ENCODE results near the gene TEDDM1. TPM values are rescaled to one million over a fixed set of nuclear protein-coding genes. Genes with fewer than 3 reads are reported as not detected.

TEDDM1 gene
- total RNA-seq, 5 donors from 2014 or later (not counting 1 experiment from before 2014, with no cell fraction given): not detected

DNA sequence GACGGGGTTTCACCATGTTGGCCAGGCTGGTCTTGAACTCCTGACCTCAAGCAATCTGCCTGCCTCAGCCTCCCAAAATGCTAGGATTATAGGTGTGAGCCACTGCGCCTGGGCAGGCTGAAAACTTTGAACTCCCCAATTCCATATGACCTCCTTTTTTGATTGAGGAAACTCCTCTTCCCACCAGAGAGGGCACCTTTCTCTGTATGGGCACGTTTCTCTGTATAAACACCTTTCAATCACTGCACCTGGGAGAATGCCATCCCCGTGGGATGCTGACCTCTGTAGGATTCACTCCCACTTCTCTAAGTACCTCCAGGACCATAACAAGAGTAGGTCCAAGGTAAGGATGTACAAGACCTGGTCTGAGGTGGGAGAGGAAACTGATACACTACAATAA is 9.7 kb upstream of the TEDDM1 start:
- Mint-ChIP-seq H3K27me3 (peaks cover 34 to 38% of the 10 kb centered on the region in 2 donors), H3K9me3 (peaks cover 0 to 11% (median 5%) of the 10 kb centered on the region in 3 donors), H3K36me3 (no peaks in the 10 kb centered on the region), H3K4me3 (no peak overlapping the region), H3K27ac (no peak overlapping the region), H3K4me1 (no peaks in the 10 kb centered on the region)
- WGBS (ENCODE audit: insufficient coverage): 80% methylated on average over 1 of the region's 4 CpGs
- ChIA-PET POLR2A (no interaction called here), CTCF (no interaction called here)
- DNase-seq (no peak), ATAC-seq (replicated peaks in 1 of 4) (no peak)
- Histone ChIP-seq H3K4me3 (ENCODE audit: control insufficient read depth in 1 of 2, extremely low read depth in 1 of 2, low read length in 1 of 2) (no peak overlapping the region), H3K27me3 (replicated peaks in 1 of 2; ENCODE audit: control insufficient read depth in 2 of 2, extremely low read depth in 1 of 2, insufficient read depth in 2 of 2, low read length in 1 of 2) (peaks cover 0 to 8% of the 10 kb centered on the region in 2 experiments), H3K4me1 (ENCODE audit: control insufficient read depth in 1 of 2, extremely low read depth in 1 of 2, insufficient read depth in 2 of 2, low read length in 2 of 2) (no peaks in the 10 kb centered on the region), H3K9me3 (no peaks in the 10 kb centered on the region), H3K36me3 (ENCODE audit: control insufficient read depth in 2 of 2, extremely low read depth in 1 of 2, insufficient read depth in 1 of 2, low read length in 1 of 2) (no peaks in the 10 kb centered on the region), H3K27ac (ENCODE audit: low read length) (no peak overlapping the region)

DNA sequence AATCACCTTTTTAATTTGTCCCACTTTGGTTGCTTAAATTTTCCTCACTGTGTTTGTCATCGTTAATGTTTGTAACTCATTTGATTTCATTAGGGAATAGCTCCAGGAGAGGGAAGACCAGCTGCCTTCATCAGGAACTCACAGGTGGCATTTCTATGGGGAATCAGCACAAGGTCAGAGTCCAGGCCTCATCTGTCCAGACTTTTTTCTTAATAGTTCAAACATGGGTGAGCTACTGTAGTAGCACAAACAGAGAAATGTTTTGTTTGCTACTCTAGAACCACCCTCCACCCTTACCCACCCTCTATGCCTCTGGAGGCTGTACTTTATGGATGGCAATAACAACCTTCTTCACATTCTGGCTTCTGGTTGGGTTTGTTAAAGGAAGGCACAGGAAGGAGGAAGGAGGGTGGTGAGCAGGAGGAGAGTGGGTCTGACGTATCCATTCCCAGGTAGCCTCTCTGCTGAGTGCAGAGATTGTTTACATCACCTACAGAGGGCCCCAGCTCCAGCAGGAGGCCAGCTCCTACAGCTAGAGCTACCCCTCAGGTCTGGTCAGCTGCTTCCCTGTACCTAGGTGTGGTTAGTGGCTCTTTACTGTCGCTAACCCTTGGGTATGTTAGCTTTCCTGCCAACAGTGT is 8.1 kb upstream of the TEDDM1 start:
- Histone ChIP-seq H3K36me3 (ENCODE audit: control insufficient read depth in 2 of 2, extremely low read depth in 1 of 2, insufficient read depth in 1 of 2, low read length in 1 of 2) (no peaks in the 10 kb centered on the region), H3K9me3 (no peaks in the 10 kb centered on the region), H3K27ac (ENCODE audit: low read length) (no peak overlapping the region), H3K4me3 (ENCODE audit: control insufficient read depth in 1 of 2, extremely low read depth in 1 of 2, low read length in 1 of 2) (no peak overlapping the region), H3K27me3 (replicated peaks in 1 of 2; ENCODE audit: control insufficient read depth in 2 of 2, extremely low read depth in 1 of 2, insufficient read depth in 2 of 2, low read length in 1 of 2) (peaks cover 0 to 5% of the 10 kb centered on the region in 2 experiments), H3K4me1 (ENCODE audit: control insufficient read depth in 1 of 2, extremely low read depth in 1 of 2, insufficient read depth in 2 of 2, low read length in 2 of 2) (no peaks in the 10 kb centered on the region)
- Mint-ChIP-seq H3K36me3 (no peaks in the 10 kb centered on the region), H3K4me1 (no peaks in the 10 kb centered on the region), H3K27me3 (peaks cover 25 to 29% of the 10 kb centered on the region in 2 donors), H3K27ac (no peak overlapping the region), H3K4me3 (no peak overlapping the region), H3K9me3 (peaks cover 0 to 11% (median 5%) of the 10 kb centered on the region in 3 donors)
- no CpG with 5 or more reads among the region's 3 CpGs for WGBS (ENCODE audit: insufficient coverage)
- ChIA-PET CTCF (no interaction called here), POLR2A (no interaction called here)
- DNase-seq (no peak), ATAC-seq (replicated peaks in 1 of 4) (no peak)

DNA sequence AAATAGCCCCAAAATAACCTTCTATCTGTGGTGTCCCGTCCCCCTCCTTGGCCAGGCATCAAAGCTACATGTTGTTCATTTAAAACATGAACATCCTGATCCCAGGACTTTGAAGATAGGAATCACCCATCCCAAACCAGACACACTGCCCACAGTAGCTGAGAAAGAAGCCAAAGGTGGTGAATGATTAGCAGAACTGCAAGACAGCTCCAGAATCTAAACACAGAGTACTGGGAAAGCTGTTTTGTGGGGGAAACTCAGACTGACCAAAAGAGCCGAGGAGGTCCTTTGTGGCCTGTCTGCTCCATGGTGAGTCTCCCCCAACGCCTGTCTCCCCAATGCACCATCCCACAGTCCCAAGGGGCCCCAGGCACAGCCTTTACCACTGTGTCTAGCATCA is 7.3 kb upstream of the TEDDM1 start:
- 60% methylated on average over 1 of the region's 3 CpGs for WGBS (ENCODE audit: insufficient coverage)

DNA sequence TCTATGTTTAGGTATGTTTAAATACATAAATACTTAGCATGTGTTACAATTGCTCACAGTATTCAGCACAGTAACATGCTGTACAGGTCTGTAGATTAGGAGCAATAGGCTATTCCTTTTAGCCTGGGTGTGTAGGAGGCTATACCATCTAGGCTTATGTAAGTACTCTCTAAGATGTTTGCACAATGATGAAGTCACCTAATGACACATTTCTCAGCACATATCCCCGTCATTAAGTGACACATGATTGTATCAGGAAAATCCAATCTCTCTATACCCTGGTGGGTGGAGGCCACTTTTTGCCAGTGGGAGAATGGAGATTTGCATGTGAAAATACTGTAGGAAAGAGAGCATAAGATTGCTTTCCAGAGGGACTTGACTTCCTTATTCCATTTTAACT is 5.5 kb upstream of the TEDDM1 start:
- no peak overlapping the region for H3K27ac Mint-ChIP-seq
- no peak overlapping the region for H3K4me3 Mint-ChIP-seq
- H3K4me1 ChIP-seq (ENCODE audit: control insufficient read depth in 1 of 2, extremely low read depth in 1 of 2, insufficient read depth in 2 of 2, low read length in 2 of 2): no peaks in the 10 kb centered on the region
- ChIA-PET CTCF (interaction anchor here in 1 of 2 donors (1.1 kb wide), 1 partner anchor 321 kb away, joined by 3 read pairs; no protein-coding TSS in a partner anchor), POLR2A (no interaction called here)
- peaks cover 0 to 3% of the 10 kb centered on the region in 2 experiments for H3K27me3 ChIP-seq (replicated peaks in 1 of 2; ENCODE audit: control insufficient read depth in 2 of 2, extremely low read depth in 1 of 2, insufficient read depth in 2 of 2, low read length in 1 of 2)
- no peaks in the 10 kb centered on the region for H3K9me3 ChIP-seq
- no peaks in the 10 kb centered on the region for H3K36me3 ChIP-seq (ENCODE audit: control insufficient read depth in 2 of 2, extremely low read depth in 1 of 2, insufficient read depth in 1 of 2, low read length in 1 of 2)
- H3K27me3 Mint-ChIP-seq: peaks cover 25 to 30% of the 10 kb centered on the region in 2 donors
- no peaks in the 10 kb centered on the region for H3K4me1 Mint-ChIP-seq
- DNase-seq (no peak), ATAC-seq (replicated peaks in 1 of 4) (no peak)
- WGBS (ENCODE audit: insufficient coverage): no CpG with 5 or more reads among the region's 1 CpG
- H3K4me3 ChIP-seq (ENCODE audit: control insufficient read depth in 1 of 2, extremely low read depth in 1 of 2, low read length in 1 of 2): no peak overlapping the region
- peaks cover 0 to 11% (median 5%) of the 10 kb centered on the region in 3 donors for H3K9me3 Mint-ChIP-seq
- H3K36me3 Mint-ChIP-seq: no peaks in the 10 kb centered on the region
- H3K27ac ChIP-seq (ENCODE audit: low read length): no peak overlapping the region

More for the DNA sequence above, 7.3 kb upstream of the TEDDM1 start:
- Histone ChIP-seq H3K4me3 (ENCODE audit: control insufficient read depth in 1 of 2, extremely low read depth in 1 of 2, low read length in 1 of 2) (no peak overlapping the region), H3K27ac (ENCODE audit: low read length) (no peak overlapping the region), H3K9me3 (no peaks in the 10 kb centered on the region), H3K36me3 (ENCODE audit: control insufficient read depth in 2 of 2, extremely low read depth in 1 of 2, insufficient read depth in 1 of 2, low read length in 1 of 2) (no peaks in the 10 kb centered on the region), H3K27me3 (replicated peaks in 1 of 2; ENCODE audit: control insufficient read depth in 2 of 2, extremely low read depth in 1 of 2, insufficient read depth in 2 of 2, low read length in 1 of 2) (peaks cover 0 to 3% of the 10 kb centered on the region in 2 experiments), H3K4me1 (ENCODE audit: control insufficient read depth in 1 of 2, extremely low read depth in 1 of 2, insufficient read depth in 2 of 2, low read length in 2 of 2) (no peaks in the 10 kb centered on the region)
- Mint-ChIP-seq H3K27ac (no peak overlapping the region), H3K9me3 (peaks cover 0 to 11% (median 5%) of the 10 kb centered on the region in 3 donors), H3K27me3 (peaks cover 25 to 30% of the 10 kb centered on the region in 2 donors), H3K4me1 (no peaks in the 10 kb centered on the region), H3K4me3 (no peak overlapping the region), H3K36me3 (no peaks in the 10 kb centered on the region)
- ATAC-seq (replicated peaks in 1 of 4) (no peak), DNase-seq (no peak)
- ChIA-PET CTCF (no interaction called here), POLR2A (no interaction called here)

DNA sequence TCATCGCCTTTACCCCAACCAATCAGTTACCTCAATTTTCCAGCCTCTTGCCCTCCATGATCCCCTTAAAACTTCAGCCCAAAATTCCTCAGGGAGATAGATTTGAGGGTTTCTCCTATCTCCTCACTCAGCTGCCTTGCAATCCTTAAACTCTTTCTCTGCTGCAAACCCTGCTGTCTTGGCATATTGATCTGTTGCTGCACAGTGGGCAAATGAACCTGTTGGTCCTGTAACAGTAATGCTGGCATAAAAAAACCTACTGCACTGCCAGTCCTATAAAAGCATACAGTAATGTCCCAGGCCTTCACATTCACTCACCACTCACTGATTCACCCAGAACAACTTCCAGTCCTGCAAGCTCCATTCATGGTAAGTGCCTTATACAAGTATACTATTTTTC is 5.1 kb upstream of the TEDDM1 start:
- Histone ChIP-seq H3K9me3 (no peaks in the 10 kb centered on the region), H3K27me3 (replicated peaks in 1 of 2; ENCODE audit: control insufficient read depth in 2 of 2, extremely low read depth in 1 of 2, insufficient read depth in 2 of 2, low read length in 1 of 2) (peaks cover 0 to 3% of the 10 kb centered on the region in 2 experiments), H3K4me1 (ENCODE audit: control insufficient read depth in 1 of 2, extremely low read depth in 1 of 2, insufficient read depth in 2 of 2, low read length in 2 of 2) (no peaks in the 10 kb centered on the region), H3K27ac (ENCODE audit: low read length) (no peak overlapping the region), H3K36me3 (ENCODE audit: control insufficient read depth in 2 of 2, extremely low read depth in 1 of 2, insufficient read depth in 1 of 2, low read length in 1 of 2) (no peaks in the 10 kb centered on the region), H3K4me3 (ENCODE audit: control insufficient read depth in 1 of 2, extremely low read depth in 1 of 2, low read length in 1 of 2) (no peak overlapping the region)
- Mint-ChIP-seq H3K27me3 (peaks cover 25 to 30% of the 10 kb centered on the region in 2 donors), H3K36me3 (no peaks in the 10 kb centered on the region), H3K4me1 (no peaks in the 10 kb centered on the region), H3K9me3 (peaks cover 0 to 11% (median 5%) of the 10 kb centered on the region in 3 donors), H3K27ac (no peak overlapping the region), H3K4me3 (no peak overlapping the region)
- POLR2A ChIA-PET: no interaction called here
- ATAC-seq (replicated peaks in 1 of 4): no peak
- no CpG with 5 or more reads among the region's 1 CpG for WGBS (ENCODE audit: insufficient coverage)
- CTCF ChIA-PET: interaction anchor here (0.7 to 1.3 kb wide), 4 partner anchors 9 to 325 kb away, joined by 3 to 7 read pairs (median 3); no protein-coding TSS in a partner anchor
- DNase-seq: no peak

DNA sequence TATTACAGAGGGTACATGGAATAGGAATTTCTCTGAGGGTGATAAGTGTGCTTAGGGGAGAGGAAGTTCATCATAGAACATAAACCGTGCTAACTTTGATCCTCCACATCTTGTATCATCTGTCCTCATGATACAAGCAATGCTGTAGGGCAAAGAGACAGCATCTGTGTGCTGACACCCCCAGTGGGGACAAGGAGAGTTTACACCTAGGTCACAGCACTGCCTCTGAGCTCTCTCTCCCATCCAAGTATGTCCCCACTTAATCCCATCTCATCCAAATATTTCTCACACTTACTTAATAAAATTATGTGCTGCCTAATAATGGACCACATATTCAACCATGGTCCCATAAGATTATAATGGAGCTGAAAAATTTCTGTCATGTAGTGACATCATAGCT is 4.3 kb upstream of the TEDDM1 start:
- Mint-ChIP-seq H3K27me3 (peaks cover 23 to 24% of the 10 kb centered on the region in 2 donors), H3K9me3 (peaks cover 0 to 11% (median 5%) of the 10 kb centered on the region in 3 donors), H3K4me1 (no peaks in the 10 kb centered on the region), H3K27ac (no peak overlapping the region), H3K4me3 (no peak overlapping the region), H3K36me3 (no peaks in the 10 kb centered on the region)
- Histone ChIP-seq H3K36me3 (ENCODE audit: control insufficient read depth in 2 of 2, extremely low read depth in 1 of 2, insufficient read depth in 1 of 2, low read length in 1 of 2) (no peaks in the 10 kb centered on the region), H3K27me3 (replicated peaks in 1 of 2; ENCODE audit: control insufficient read depth in 2 of 2, extremely low read depth in 1 of 2, insufficient read depth in 2 of 2, low read length in 1 of 2) (peaks cover 0 to 3% of the 10 kb centered on the region in 2 experiments), H3K9me3 (no peaks in the 10 kb centered on the region), H3K27ac (ENCODE audit: low read length) (no peak overlapping the region), H3K4me1 (ENCODE audit: control insufficient read depth in 1 of 2, extremely low read depth in 1 of 2, insufficient read depth in 2 of 2, low read length in 2 of 2) (no peaks in the 10 kb centered on the region), H3K4me3 (ENCODE audit: control insufficient read depth in 1 of 2, extremely low read depth in 1 of 2, low read length in 1 of 2) (no peak overlapping the region)
- DNase-seq: no peak
- ChIA-PET CTCF (interaction anchor here (0.7 to 1.3 kb wide), 4 partner anchors 8 to 324 kb away, joined by 3 to 7 read pairs (median 3); no protein-coding TSS in a partner anchor), POLR2A (no interaction called here)
- WGBS (ENCODE audit: insufficient coverage): 43% methylated on average over 1 of the region's 1 CpG
- ATAC-seq (replicated peaks in 1 of 4): no peak

Measured in T-cell (primary cell).